GM18526 (cell line): ENCODE data around the gene GLI3.

ENCODE experiments used
- POLR2A ChIP-seq: IDR thresholded peaks from 3 replicates; pipeline ENCODE4 v1.6.1; 2011; ENCODE audit not compliant: insufficient read length; ENCODE audit errors: extremely low read depth

GLI3 gene

DNA sequence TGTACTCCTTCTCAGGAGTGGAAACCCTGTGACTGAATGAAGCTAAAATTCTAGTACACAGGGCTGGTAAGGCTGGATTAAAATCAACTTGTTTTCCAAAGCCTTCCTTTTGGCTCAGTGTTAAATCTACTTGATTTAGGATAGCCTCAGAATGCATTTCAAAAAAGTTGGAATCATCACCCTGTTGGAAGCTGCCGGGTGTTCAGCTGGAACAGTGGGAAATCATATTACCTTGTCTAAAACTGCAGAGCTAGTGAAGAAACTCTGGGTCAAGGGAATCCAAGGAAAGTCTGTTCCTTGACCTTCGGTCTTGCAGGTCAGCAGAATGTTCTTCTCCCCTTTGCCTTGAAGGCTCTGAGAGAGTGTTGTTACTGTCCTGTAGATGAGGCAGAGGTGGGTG lies 282.0 kb downstream of the GLI3 start:
- no peak for TF ChIP-seq POLR2A

DNA sequence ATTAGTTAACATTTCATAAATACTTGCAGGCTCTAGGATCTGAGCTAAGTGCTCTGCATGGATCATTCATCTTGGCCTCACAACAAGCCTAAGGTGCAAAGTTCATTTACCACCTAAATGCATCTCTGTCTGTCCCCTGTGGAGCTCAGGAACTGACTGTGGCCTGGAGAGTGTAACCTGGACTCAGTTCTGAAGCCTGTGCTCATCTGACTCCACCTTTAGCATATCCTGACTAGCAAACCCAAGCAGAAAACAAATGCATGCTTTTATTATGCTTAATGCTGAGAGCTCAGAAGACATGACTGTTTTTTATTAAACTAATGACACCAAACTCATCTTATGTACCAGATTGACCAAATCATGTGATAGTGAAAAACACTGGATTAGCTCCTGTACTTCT lies 288.5 kb downstream of the GLI3 start:
- no peak for TF ChIP-seq POLR2A

DNA sequence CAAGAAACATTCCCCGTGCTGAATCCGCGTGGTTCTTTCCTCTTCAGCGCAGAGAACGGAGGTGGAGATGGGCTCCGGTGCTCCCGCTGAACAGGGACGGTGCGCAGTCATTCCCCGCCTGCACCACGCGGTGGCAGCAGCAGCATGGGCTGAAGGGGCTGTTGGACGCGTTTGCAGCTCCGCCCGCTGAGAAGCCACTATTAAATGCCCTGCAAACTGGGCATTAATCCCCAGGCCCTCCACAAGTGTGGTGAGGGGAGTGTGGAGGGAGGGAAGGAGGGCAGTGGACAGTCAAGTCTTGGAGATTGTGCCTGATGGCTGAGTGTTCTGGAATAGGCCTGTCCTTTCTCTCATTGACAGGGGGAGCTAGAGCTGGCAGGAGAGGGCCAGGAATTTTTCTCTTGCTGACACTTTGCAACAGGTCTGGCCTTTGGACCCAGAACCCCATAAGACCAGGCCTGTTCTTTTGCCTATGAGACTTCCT lies 293.9 kb downstream of the GLI3 start:
- no peak for TF ChIP-seq POLR2A

DNA sequence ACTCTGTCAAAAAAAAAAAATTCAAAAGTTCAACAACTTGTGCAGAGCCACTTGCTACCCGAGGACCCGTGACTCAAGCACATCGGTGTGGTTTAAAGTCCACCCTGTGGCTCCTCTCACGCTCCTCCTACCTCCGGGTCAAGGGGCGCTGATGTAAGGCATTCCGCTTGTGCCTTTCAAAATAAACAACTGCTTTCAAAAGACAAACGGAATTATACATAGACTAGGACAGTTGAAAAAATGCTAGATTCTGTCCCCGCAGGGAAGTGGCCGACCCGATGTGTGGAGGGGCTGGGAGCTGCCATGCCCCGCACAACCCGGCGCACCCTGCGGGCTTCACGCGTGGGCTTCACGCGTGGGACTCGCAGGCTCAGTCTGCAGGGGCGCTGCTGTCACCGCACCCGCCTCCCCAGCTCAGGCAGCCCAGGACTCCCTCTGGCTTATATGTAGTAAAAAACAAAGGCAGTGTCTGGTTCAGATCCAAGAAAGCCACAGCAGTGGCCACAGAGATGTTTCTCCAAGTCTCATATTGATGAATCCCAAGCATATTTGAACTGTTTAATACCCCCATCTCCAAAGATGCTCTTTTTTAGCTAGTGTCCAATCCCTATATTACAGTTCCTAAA lies 294.4 kb downstream of the GLI3 start:
- TF ChIP-seq POLR2A: no peak

DNA sequence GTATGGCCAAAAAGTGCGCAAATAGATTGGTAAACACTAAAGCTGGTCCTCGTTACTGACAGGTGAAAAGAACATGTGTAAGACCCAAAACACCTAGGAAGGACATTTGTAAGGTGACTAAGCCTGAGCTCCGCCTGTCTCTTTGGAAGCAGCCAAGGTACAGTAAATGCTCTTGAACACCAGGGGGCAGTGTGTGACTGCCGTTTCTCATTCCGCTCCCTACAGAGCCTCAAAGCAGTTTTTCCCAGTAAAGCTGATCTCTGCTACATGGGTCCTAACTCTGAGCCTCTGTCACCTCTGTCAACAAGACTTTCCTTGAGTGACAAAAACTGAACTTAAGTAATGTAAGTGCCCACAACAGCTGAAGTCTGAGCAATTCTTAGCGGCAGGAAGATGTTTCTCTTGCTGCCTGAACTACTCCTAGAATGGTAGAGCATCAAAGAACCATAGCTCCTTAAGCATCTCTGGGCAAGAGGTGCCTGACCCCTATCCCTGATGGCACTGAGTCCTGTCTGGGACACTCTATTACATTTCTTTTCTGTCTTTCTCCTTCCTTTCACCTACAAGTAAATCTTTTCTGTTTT lies 296.2 kb downstream of the GLI3 start:
- no peak for TF ChIP-seq POLR2A

DNA sequence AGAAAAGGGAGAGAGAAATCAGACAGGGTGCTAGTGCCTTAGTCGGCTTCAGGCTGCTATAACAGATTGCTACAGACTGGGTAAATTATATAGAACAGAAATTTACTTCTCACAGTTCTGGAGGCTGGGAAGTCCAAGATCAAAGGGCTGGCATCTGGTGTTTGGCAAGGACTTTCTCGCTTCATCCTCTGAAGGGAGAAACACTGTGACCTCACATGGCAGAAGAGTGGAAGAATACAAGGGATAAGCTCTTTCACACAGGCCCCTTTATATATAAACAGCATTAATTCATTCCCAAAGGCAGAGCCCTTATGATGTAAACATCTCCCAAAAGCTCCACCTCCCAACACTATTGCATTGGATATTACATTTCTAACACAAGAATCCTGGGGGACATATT lies 298.6 kb downstream of the GLI3 start:
- TF ChIP-seq POLR2A: no peak

DNA sequence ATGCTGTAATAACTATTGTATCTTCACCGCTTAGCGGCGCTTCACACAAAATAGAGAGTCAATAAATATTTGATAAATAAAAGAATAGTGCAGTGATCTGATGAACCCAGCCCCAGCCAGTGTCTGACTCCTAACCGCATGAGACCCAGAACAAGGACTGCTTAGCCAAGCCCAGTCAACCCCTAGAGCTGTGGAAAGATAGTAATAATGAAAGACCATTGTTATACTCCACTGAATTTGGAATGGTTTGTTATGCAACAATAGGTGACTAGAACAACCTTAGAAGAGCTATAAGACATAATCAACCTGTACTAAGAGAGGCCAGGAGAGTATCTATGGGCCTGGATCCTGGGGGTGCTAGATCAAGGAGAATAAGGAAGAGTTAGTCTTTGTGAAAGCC lies 303.6 kb downstream of the GLI3 start:
- no peak for TF ChIP-seq POLR2A

DNA sequence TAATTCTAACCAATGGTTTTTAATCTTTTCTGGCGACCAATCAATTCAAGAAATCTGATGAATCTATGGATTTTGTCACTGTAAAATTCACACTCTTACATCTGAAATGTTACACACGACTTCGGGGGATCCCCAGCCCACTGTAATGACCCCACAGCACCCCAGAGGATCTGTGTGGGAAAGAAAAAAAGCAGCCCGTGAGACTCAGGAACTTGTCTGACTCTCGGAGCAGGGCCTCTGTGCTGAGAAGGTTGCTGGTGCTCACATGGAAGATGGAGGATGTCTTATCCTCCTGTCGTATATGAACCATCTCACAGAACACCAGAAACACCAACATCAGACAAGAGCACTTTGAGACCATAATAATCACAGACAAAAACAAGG lies 305.8 kb downstream of the GLI3 start:
- TF ChIP-seq POLR2A: no peak

DNA sequence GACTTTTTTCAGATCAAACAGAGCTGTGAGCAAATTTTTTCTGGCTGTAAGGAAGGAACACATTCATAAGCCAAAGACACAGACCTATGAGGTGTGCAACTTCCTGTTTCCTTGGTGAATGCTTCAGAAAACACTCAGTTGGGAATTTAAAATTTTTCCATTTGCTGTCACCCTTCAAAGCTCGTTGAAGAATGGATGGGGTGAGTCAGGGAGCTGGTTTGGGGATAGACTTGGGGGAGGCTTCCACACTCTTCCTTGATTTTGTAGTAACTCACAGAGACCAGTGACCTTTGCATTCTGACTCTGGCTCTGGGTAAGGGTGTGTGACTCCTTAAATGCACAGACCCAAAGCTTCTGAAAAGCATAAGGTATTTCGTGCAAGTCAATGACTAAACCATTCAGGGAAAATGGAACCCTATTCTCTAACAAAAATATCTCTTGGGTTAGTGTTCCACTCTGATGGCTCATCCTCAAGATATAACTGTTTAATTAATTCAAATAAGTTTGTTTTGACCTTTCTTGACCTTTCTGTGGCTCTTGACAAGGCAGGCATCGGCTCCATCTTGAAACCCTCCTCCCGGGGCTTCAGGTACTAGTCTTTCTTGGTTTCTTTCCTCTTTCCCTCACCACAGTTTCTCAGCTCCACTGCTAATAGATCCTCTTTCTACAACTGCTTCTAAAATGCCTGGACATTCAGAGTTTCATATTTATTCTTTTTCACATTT lies 306.3 kb downstream of the GLI3 start:
- TF ChIP-seq POLR2A: no peak

DNA sequence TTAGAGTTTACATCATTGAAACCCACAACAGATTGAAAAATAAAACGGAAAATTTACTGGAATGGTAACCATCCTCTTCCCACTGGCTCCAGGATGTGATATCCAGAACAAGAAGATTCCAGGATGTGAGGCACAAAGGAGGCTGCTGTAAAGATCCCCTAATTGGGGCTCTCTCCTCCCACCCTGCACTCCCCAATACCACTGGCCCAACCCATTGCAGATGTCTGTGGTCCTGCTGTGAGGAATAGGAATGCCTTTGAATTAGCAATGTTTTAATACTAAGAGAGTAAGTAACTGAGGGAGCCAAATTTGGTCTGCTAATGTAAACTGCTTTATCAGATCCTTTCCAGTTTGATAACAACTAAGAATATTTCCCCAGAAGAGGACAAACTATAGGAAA lies 308.2 kb downstream of the GLI3 start:
- no peak for TF ChIP-seq POLR2A

DNA sequence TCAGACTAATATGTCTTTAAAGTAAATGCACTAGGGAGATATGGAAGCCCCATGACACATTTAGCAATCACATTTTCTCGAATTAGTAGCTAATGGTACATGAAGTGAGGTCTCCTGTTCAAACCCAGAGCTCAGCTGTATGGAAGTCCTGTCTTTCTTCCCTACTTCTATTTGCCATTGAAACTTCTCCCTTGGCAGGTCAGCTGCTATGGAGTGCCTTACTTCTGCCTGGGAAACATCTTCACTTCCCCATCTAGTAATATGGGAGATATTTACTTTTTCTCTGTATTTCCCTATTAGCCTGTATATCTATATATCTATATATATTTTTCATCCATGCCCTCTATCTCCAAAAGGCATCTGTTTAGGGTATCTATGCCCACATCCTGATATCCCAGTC lies 308.8 kb downstream of the GLI3 start:
- TF ChIP-seq POLR2A: no peak

DNA sequence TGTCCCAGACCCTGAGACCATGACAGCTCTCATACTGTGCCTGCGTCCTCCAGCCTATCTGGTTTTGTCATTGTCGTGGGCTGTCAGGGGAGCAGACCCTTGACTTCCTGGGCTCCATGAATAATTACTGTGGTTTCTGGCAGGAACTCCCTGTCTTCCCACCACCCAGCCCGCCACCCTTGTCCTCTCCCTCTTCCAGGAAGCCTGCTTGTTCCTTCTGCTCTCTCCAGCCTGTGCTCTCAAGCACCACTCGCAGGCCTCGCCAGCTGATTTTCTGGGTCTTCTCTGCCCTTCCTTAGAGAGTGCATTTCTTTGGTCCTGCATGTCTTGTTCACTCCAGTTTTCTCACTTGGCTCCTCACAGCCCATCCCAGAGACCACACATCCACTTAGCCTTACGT lies 309.6 kb downstream of the GLI3 start:
- TF ChIP-seq POLR2A: no peak

DNA sequence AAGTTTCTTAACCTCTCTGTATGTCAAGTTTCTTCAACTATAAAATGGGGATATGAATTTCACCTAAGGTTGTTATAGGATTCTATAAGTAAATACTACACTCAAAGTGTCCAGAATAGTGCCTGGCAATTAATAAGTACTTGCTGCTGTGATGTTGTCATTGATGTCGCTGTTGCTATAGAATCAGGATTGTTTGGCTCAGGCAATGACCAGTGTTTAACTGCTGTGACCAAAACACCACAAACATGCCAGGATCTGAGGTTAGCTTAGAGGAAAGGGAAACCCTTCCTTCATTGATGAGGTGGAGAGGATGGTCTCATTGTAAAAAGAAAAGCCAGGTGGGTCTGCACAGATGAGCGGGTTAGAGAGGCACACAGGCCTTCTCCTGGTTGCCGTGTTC lies 311.1 kb downstream of the GLI3 start:
- no peak for TF ChIP-seq POLR2A

DNA sequence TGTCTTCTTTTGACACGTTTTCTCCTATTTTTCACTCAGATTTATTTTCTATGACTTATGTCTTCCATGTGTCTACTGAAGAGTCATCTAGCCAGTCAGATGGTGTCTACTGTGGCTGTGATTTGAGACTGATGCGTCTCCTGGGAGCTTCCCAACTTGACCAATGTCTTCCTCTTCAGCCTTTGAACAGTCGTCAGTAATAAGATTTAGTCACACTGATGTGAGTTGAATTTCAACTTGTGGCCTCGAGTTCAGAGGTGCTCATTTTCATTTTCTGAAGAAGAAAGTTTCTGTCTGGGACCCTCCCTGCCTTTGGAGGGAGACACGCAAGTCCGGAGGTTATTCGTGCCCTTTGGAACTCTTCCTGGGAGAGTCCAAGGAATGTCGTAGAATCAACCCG lies 312.2 kb downstream of the GLI3 start:
- TF ChIP-seq POLR2A: no peak

DNA sequence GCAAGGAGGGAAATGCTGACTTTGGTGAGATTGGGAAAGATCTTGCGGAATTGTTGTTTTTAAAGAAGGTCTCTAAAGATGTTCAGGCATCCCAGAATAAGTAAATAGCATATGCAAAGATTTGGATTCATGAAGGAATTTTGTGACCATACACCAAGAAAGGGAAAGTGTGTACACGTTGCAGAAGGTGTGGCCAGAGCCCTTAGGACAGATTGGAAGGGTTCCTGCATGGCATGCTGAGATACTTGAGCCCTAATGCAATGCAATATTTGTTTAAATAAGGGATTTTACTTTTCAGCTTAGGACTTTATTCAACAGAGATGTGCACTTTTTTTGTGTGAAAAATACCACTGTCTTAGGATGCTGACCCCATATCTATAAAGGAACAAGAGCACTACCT lies 314.6 kb downstream of the GLI3 start:
- TF ChIP-seq POLR2A: no peak

DNA sequence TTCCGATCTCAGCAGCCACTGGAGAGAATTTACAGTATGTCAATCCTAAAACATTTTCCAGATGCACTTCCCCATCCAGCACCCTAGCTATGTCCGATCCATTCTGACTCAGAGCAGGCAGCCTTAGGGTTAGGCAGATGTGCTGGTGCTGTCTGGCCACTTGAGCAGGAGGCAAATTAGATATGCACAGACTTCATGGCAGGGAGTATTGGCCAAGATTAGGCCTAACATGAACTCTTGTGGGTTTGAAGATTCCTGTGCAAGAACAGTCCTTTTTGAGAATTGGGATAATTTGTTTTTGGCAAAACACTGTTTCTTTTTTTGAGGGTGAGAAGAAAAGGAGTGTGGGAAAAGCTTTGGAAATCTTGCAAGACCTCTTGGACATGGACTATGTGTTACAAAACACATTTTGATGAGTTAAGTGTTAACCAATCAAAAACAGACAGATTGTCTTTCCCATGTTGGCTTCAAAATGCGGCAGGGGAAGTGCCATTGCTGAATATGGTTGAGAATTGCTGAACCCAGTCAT lies 315.5 kb downstream of the GLI3 start:
- no peak for TF ChIP-seq POLR2A
